Naive thymus-derived CD4-positive, alpha-beta T cell (primary cell): Measurements from ENCODE around the gene RAB35. TPM values are rescaled to one million over a fixed set of nuclear protein-coding genes. Genes with fewer than 3 reads are reported as not detected.
"Not testable (repeated sequence)": the region's sequence is repeated elsewhere in the genome, so short reads cannot be mapped to it uniquely, and the experiment has no call there.

Source experiments
- ATAC-seq: fragments of 150-1000 bp; cut with Tn5 transposase; 2 replicates; pipeline ENCODE4 v1.10.0; 2021; ENCODE audit warnings: mild to moderate bottlenecking, moderate library complexity
- CTCF ChIA-PET: fragments of 350-600 bp; sonication (Branson Sonifier 250); formaldehyde crosslinking; loops from one replicate; lab custom pipeline; 2021; ENCODE audit warnings: antibody characterized with exemption; lab: Charles Lee
- POLR2A ChIA-PET: fragments of 350-600 bp; sonication (Branson Sonifier 250); formaldehyde crosslinking; loops from one replicate; lab custom pipeline; 2021; ENCODE audit warnings: antibody characterized with exemption, inconsistent platforms; lab: Charles Lee
- DNase-seq, 9 donors: peaks; one replicate each; pipeline versions ENCODE4 v3.0.0 to v3.0.0-alpha.2; 2020 to 2022; ENCODE audit warnings: mixed read lengths in 1 of 9
- H3K27ac ChIP-seq: one replicate; pipeline ENCODE4 v1.7.0; 2013; ENCODE audit warnings: mild to moderate bottlenecking, low read depth, low read length, moderate library complexity
- H3K27me3 ChIP-seq, 2 donors: one replicate each; pipeline ENCODE4 v1.7.0; 2013; ENCODE audit warnings: low read length in 2 of 2, mild to moderate bottlenecking in 2 of 2, moderate library complexity in 2 of 2; ENCODE audit not compliant: control insufficient read depth in 2 of 2, insufficient read depth in 2 of 2
- H3K36me3 ChIP-seq, 3 experiments: 1 replicate in 2 of 3; 2 replicates in 1 of 3; pipeline ENCODE4 v1.7.0; 2013; ENCODE audit warnings: low read length in 3 of 3, mild to moderate bottlenecking in 3 of 3, moderate library complexity in 1 of 3; ENCODE audit not compliant: insufficient read depth in 3 of 3, control insufficient read depth in 2 of 3
- H3K4me1 ChIP-seq, 2 donors: one replicate each; pipeline ENCODE4 v1.7.0; 2013; ENCODE audit warnings: low read length in 2 of 2, mild to moderate bottlenecking in 2 of 2, moderate library complexity in 1 of 2; ENCODE audit not compliant: control insufficient read depth in 2 of 2, insufficient read depth in 2 of 2
- H3K4me3 ChIP-seq: 2 replicates; pipeline ENCODE4 v1.7.0; 2013; ENCODE audit warnings: mild to moderate bottlenecking, low read length
- H3K9me3 ChIP-seq, 3 experiments: 1 replicate in 2 of 3; 2 replicates in 1 of 3; pipeline ENCODE4 v1.7.0; 2013; ENCODE audit warnings: low read length in 3 of 3; ENCODE audit not compliant: control insufficient read depth in 2 of 3
- H3K27ac Mint-ChIP-seq, 9 donors: one replicate each; pipeline ENCODE4 v1.8.0; 2020 to 2022; ENCODE audit warnings: mixed read lengths in 9 of 9, mild to moderate bottlenecking in 8 of 9, moderate library complexity in 5 of 9, inconsistent platforms in 2 of 9
- H3K27me3 Mint-ChIP-seq, 5 donors: one replicate each; pipeline ENCODE4 v1.8.0; 2021 to 2022; ENCODE audit warnings: mixed read lengths in 5 of 5, mild to moderate bottlenecking in 1 of 5
- H3K36me3 Mint-ChIP-seq, 5 donors: one replicate each; pipeline ENCODE4 v1.8.0; 2020 to 2022; ENCODE audit warnings: mixed read lengths in 5 of 5, mild to moderate bottlenecking in 3 of 5, inconsistent platforms in 1 of 5
- H3K4me1 Mint-ChIP-seq, 7 donors: one replicate each; pipeline ENCODE4 v1.8.0; 2020 to 2022; ENCODE audit warnings: mixed read lengths in 7 of 7, mild to moderate bottlenecking in 3 of 7, inconsistent platforms in 1 of 7
- H3K4me3 Mint-ChIP-seq, 10 donors: one replicate each; pipeline ENCODE4 v1.8.0; 2020 to 2022; ENCODE audit warnings: mild to moderate bottlenecking in 10 of 10, mixed read lengths in 10 of 10, moderate library complexity in 6 of 10, inconsistent platforms in 2 of 10
- H3K9me3 Mint-ChIP-seq, 11 donors: one replicate each; pipeline ENCODE4 v1.8.0; 2020 to 2022; ENCODE audit warnings: mixed read lengths in 11 of 11, mild to moderate bottlenecking in 4 of 11, inconsistent platforms in 1 of 11, moderate library complexity in 1 of 11
- intact Hi-C, 2 donors: fragments of 100-400 bp; cut with micrococcal nuclease; formaldehyde crosslinking; loops; one replicate each; pipeline ENCODE4 v1.15.1; 2023
- polyA plus RNA-seq, 2 donors: library from polyadenylated mRNA; unstranded; fragments of 300-500 nt; fragmentation: Illumina TruSeq; gene quantifications; one replicate each; pipeline ENCODE4 v1.2.3, GENCODE V29; 2021
- total RNA-seq, 6 experiments: library from RNA in 5 of 6; stranded (reverse) in 5 of 6; gene quantifications; 1 replicate in 5 of 6; 2 replicates in 1 of 6; pipeline ENCODE4 v1.2.3 and lab custom pipeline; 2021 to 2026

The RAB35 gene
- total and polyA plus RNA-seq, 7 experiments from 2014 or later, result 14.5 to 77.3 (median 53.1) TPM

- no peaks in the 10 kb centered on the region for H3K27me3 Mint-ChIP-seq
- Histone ChIP-seq H3K4me3 (no peak overlapping the region), H3K4me1 (no peaks in the 10 kb centered on the region), H3K27me3 (no peaks in the 10 kb centered on the region), H3K27ac (no peak overlapping the region), H3K36me3 (no peaks in the 10 kb centered on the region), H3K9me3 (no peaks in the 10 kb centered on the region)
- no peak overlapping the region for H3K4me3 Mint-ChIP-seq
- no peak for DNase-seq
- no peak overlapping the region for H3K27ac Mint-ChIP-seq
- H3K9me3 Mint-ChIP-seq, result peaks cover 0 to 5% (median 0%) of the 10 kb centered on the region in 11 donors
- intact Hi-C loops, result no loop called here
- peaks cover 3 to 27% (median 18%) of the 10 kb centered on the region in 7 donors for H3K4me1 Mint-ChIP-seq
- ChIA-PET POLR2A (no interaction called here), CTCF (no interaction called here)
- no peak for ATAC-seq
- peaks cover 8 to 25% (median 17%) of the 10 kb centered on the region in 5 donors for H3K36me3 Mint-ChIP-seq
These were observed 62.3 kb downstream of the RAB35 start for GRCh38 chr12:120054293-120054692.

GRCh38 chr12:120051535-120051934 lies 65.0 kb downstream of the RAB35 start:
- no peaks in the 10 kb centered on the region for H3K27me3 Mint-ChIP-seq
- H3K9me3 ChIP-seq, result no peaks in the 10 kb centered on the region
- peaks cover 10 to 19% of the 10 kb centered on the region in 2 donors for H3K4me1 ChIP-seq
- no peak overlapping the region for H3K4me3 Mint-ChIP-seq
- intact Hi-C loops, result no loop called here
- no peak overlapping the region for H3K27ac ChIP-seq
- POLR2A ChIA-PET, result interaction anchor here (1.0 kb wide), 1 partner anchor 44 kb away, joined by 3 read pairs; no protein-coding TSS in a partner anchor
- H3K27ac Mint-ChIP-seq, result peak overlapping the region in 1 of 9 donors; percentile 15
- H3K4me1 Mint-ChIP-seq, result peaks cover 10 to 50% (median 42%) of the 10 kb centered on the region in 7 donors
- no peaks in the 10 kb centered on the region for H3K36me3 ChIP-seq
- H3K27me3 ChIP-seq, result no peaks in the 10 kb centered on the region
- no peak for DNase-seq
- CTCF ChIA-PET, result no interaction called here
- H3K4me3 ChIP-seq, result no peak overlapping the region
- ATAC-seq, result no peak
- peaks cover 0 to 5% (median 0%) of the 10 kb centered on the region in 11 donors for H3K9me3 Mint-ChIP-seq
- peaks cover 8 to 22% (median 17%) of the 10 kb centered on the region in 5 donors for H3K36me3 Mint-ChIP-seq

GRCh38 chr12:120049426-120049825 lies 67.1 kb downstream of the RAB35 start:
- peaks cover 9 to 56% (median 42%) of the 10 kb centered on the region in 7 donors for H3K4me1 Mint-ChIP-seq
- no peak overlapping the region for H3K4me3 ChIP-seq
- intact Hi-C loops, result no loop called here
- ATAC-seq, result no peak
- peak overlapping the region in 6 of 9 donors; percentile 6 to 88 (median 72) for H3K27ac Mint-ChIP-seq
- no peaks in the 10 kb centered on the region for H3K27me3 Mint-ChIP-seq
- no peak overlapping the region for H3K4me3 Mint-ChIP-seq
- CTCF ChIA-PET, result interaction anchor here (0.6 kb wide), 1 partner anchor 751 kb away, joined by 3 read pairs; no protein-coding TSS in a partner anchor
- H3K9me3 ChIP-seq, result no peaks in the 10 kb centered on the region
- no peak overlapping the region for H3K27ac ChIP-seq
- peaks cover 10 to 19% of the 10 kb centered on the region in 2 donors for H3K4me1 ChIP-seq
- no peaks in the 10 kb centered on the region for H3K27me3 ChIP-seq
- POLR2A ChIA-PET, result interaction anchor here (0.8 kb wide), 1 partner anchor 36 kb away, joined by 3 read pairs; no protein-coding TSS in a partner anchor
- H3K36me3 Mint-ChIP-seq, result peaks cover 8 to 23% (median 19%) of the 10 kb centered on the region in 5 donors
- H3K9me3 Mint-ChIP-seq, result peaks cover 0 to 5% (median 0%) of the 10 kb centered on the region in 11 donors
- DNase-seq, result no peak
- no peaks in the 10 kb centered on the region for H3K36me3 ChIP-seq

DNA sequence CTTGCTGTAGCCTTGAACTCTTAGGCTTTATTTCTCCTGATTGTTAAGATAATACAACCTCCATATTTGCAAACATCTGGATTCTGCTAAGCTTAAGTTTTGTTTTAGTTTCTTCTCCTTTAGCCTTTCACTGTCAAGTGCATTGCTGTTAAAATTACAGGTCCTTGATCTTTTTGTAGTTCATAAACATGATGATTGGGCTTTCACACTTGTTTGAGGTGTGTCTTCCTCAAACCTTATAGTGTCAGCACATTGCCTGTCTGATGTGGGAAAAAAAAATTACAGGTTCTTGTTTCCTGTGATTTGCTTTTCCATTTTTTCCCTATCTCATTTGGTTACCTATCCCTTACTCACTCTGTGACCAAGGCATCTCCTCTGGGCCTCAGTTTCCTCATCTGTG lies 68.3 kb downstream of the RAB35 start:
- intact Hi-C loops, result no loop called here
- Histone ChIP-seq H3K36me3 (no peaks in the 10 kb centered on the region), H3K27me3 (no peaks in the 10 kb centered on the region), H3K9me3 (no peaks in the 10 kb centered on the region), H3K27ac (no peak overlapping the region), H3K4me3 (no peak overlapping the region), H3K4me1 (peaks cover 10 to 19% of the 10 kb centered on the region in 2 donors)
- ChIA-PET CTCF (interaction anchor here (1.0 to 1.9 kb wide), 3 partner anchors 13 to 41 kb away, joined by 3 to 6 read pairs (median 4); no protein-coding TSS in a partner anchor), POLR2A (interaction anchor here (0.6 to 2.1 kb wide), 3 partner anchors 24 to 41 kb away, joined by 3 to 10 read pairs (median 3); no protein-coding TSS in a partner anchor)
- Mint-ChIP-seq H3K27me3 (no peaks in the 10 kb centered on the region), H3K9me3 (peaks cover 0 to 5% (median 0%) of the 10 kb centered on the region in 11 donors), H3K4me3 (peak overlapping the region in 6 of 10 donors; percentile 12 to 59 (median 38)), H3K27ac (peak overlapping the region; percentile 62 to 90 (median 87)), H3K4me1 (peaks cover 9 to 52% (median 38%) of the 10 kb centered on the region in 7 donors), H3K36me3 (peaks cover 4 to 27% (median 22%) of the 10 kb centered on the region in 5 donors)
- peak; percentile 74 for ATAC-seq
- peak in 4 of 9 donors; percentile 14 to 31 (median 20) for DNase-seq

DNA sequence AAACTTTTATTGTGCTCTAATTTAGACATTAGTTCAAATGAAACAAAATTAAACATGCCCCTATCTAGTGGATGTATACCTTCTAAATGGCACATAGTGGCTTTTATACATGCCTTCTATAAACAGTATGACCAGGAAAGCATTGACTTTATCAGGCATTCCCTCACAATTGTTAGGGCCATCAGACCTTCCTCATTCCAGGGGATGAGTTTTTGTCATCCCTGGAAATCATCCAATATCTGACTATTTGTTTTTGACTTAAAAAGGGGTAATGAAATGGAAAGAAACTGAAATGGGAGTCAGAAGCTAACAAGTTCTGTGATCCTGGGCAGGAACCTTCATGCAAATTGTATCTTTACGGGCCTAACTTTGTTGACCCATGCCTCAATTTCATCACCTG lies 69.5 kb downstream of the RAB35 start:
- ATAC-seq, result no peak
- Histone ChIP-seq H3K4me1 (peaks cover 10 to 19% of the 10 kb centered on the region in 2 donors), H3K9me3 (no peaks in the 10 kb centered on the region), H3K36me3 (no peaks in the 10 kb centered on the region), H3K27ac (no peak overlapping the region), H3K4me3 (no peak overlapping the region), H3K27me3 (no peaks in the 10 kb centered on the region)
- peaks cover 0 to 2% (median 0%) of the 10 kb centered on the region in 11 donors for H3K9me3 Mint-ChIP-seq
- intact Hi-C loops, result loop anchor here in 1 of 2 donors (2.0 kb wide), 1 partner anchor 14 kb away; no protein-coding TSS in a partner anchor
- peaks cover 7 to 48% (median 35%) of the 10 kb centered on the region in 7 donors for H3K4me1 Mint-ChIP-seq
- no peak for DNase-seq
- H3K36me3 Mint-ChIP-seq, result peaks cover under 1 to 23% (median 18%) of the 10 kb centered on the region in 5 donors
- H3K27me3 Mint-ChIP-seq, result no peaks in the 10 kb centered on the region
- no peak overlapping the region for H3K4me3 Mint-ChIP-seq
- CTCF ChIA-PET, result interaction anchor here (1.9 kb wide), 1 partner anchor 12 kb away, joined by 6 read pairs; no protein-coding TSS in a partner anchor
- H3K27ac Mint-ChIP-seq, result peak overlapping the region in 5 of 9 donors; percentile 21 to 77 (median 68)
- POLR2A ChIA-PET, result interaction anchor here (1.0 to 2.1 kb wide), 2 partner anchors 40 kb away, joined by 3 to 10 read pairs; no protein-coding TSS in a partner anchor

GRCh38 chr12:120045367-120045766 lies 71.2 kb downstream of the RAB35 start:
- POLR2A ChIA-PET, result interaction anchor here (1.2 kb wide), 1 partner anchor 56 kb away, joined by 3 read pairs; the partner anchor contains the start of gene BICDL1
- CTCF ChIA-PET, intact Hi-C loops, H3K27me3 Mint-ChIP-seq, H3K4me3 Mint-ChIP-seq, ATAC-seq, H3K36me3 ChIP-seq, H3K9me3 ChIP-seq, H3K27ac ChIP-seq, H3K9me3 Mint-ChIP-seq, DNase-seq, H3K4me3 ChIP-seq, H3K27me3 ChIP-seq, H3K27ac Mint-ChIP-seq: not testable (repeated sequence)
- Mint-ChIP-seq H3K36me3 (peaks cover 0 to 25% (median 13%) of the 10 kb centered on the region in 5 donors), H3K4me1 (peaks cover 12 to 57% (median 48%) of the 10 kb centered on the region in 7 donors)
- peaks cover 10 to 19% of the 10 kb centered on the region in 2 donors for H3K4me1 ChIP-seq
